Progenitor cell of endocrine pancreas (in vitro differentiated cells): ENCODE measurements around the gene MARVELD1. TPM values are rescaled to one million over a fixed set of nuclear protein-coding genes. Genes with fewer than 3 reads are reported as not detected.

Source experiments
- DNase-seq: peaks from one replicate; pipeline ENCODE4 v3.0.0; 2021; ENCODE audit warnings: low spot score; ENCODE audit not compliant: unreplicated experiment
- H3K27ac Mint-ChIP-seq: 2 replicates; pipeline ENCODE4 v1.8.0; 2021; ENCODE audit warnings: mild to moderate bottlenecking, moderate library complexity, mixed read lengths
- H3K27me3 Mint-ChIP-seq: 2 replicates; pipeline ENCODE4 v1.8.0; 2021; ENCODE audit warnings: mixed read lengths
- H3K36me3 Mint-ChIP-seq: 2 replicates; pipeline ENCODE4 v1.8.0; 2022; ENCODE audit warnings: mixed read lengths; ENCODE audit not compliant: insufficient read depth
- H3K4me1 Mint-ChIP-seq: 2 replicates; pipeline ENCODE4 v1.8.0; 2021; ENCODE audit warnings: low read depth, mixed read lengths
- H3K4me3 Mint-ChIP-seq: 2 replicates; pipeline ENCODE4 v1.8.0; 2021; ENCODE audit warnings: low read depth, mild to moderate bottlenecking, moderate library complexity, mixed read lengths
- H3K9me3 Mint-ChIP-seq: 2 replicates; pipeline ENCODE4 v1.8.0; 2021; ENCODE audit warnings: low read depth, mixed read lengths
- total RNA-seq: library from RNA; stranded (reverse); gene quantifications from 2 replicates; pipeline ENCODE4 v1.2.1, GENCODE V29; 2021
- TF ChIP-seq, protein P1 (sequence below): fragments of 200-600 bp; sonication (generic); IDR thresholded peaks from one replicate; pipeline ENCODE4 v1.5.0; 2021; ENCODE audit warnings: antibody characterized with exemption, mild to moderate bottlenecking; ENCODE audit not compliant: unreplicated experiment

MARVELD1 gene
- total RNA-seq, 1 donor from 2014 or later, result 14.3 TPM

DNA sequence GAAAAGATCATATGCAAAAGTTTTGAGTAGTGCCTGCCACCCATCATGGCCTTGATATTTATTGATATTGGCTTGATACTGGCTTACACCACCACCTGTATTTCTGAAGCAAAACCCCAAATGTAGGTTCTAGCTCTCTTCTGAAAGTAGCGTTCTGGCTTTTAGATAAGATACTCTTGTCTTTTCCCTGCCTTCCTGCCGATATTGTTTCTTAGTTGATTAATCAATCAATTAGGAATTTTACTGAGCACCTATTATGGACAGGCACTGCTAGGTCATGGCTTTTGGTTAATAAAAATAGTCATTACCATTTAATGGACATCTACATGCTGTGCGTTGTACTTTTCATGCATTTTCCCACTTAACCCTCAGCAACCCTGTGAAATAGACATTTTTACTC is 50.4 kb downstream of the MARVELD1 start:
- peaks cover 19% of the 10 kb centered on the region for H3K4me1 Mint-ChIP-seq
- H3K27ac Mint-ChIP-seq, result peak overlapping the region; percentile 89
- H3K36me3 Mint-ChIP-seq, result peaks cover 16% of the 10 kb centered on the region
- peaks cover 3% of the 10 kb centered on the region for H3K27me3 Mint-ChIP-seq
- TF ChIP-seq, protein P1, sequence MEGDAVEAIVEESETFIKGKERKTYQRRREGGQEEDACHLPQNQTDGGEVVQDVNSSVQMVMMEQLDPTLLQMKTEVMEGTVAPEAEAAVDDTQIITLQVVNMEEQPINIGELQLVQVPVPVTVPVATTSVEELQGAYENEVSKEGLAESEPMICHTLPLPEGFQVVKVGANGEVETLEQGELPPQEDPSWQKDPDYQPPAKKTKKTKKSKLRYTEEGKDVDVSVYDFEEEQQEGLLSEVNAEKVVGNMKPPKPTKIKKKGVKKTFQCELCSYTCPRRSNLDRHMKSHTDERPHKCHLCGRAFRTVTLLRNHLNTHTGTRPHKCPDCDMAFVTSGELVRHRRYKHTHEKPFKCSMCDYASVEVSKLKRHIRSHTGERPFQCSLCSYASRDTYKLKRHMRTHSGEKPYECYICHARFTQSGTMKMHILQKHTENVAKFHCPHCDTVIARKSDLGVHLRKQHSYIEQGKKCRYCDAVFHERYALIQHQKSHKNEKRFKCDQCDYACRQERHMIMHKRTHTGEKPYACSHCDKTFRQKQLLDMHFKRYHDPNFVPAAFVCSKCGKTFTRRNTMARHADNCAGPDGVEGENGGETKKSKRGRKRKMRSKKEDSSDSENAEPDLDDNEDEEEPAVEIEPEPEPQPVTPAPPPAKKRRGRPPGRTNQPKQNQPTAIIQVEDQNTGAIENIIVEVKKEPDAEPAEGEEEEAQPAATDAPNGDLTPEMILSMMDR, result no peak
- H3K9me3 Mint-ChIP-seq, result no peaks in the 10 kb centered on the region
- no peak for DNase-seq
- H3K4me3 Mint-ChIP-seq, result no peak overlapping the region

DNA sequence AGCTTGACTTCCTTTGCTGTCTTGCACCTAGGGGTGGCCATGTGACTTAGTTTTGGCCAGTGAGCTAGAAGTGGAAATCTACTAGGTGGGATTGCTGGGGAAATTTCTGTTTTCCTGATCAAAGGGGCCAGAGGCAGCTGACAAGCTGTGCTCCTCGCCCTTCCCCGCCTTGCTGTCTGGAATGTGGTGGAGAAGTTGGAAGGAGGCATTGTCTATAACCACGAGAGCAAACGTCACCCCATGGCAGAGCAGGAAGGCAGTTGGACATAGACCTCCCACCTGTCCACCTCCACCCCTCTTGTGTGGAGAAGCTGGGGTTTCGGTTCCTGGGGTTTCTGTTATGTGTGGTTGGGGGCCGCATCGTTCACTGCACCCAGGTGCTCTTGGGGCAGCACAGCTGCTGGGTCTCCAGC is 51.0 kb downstream of the MARVELD1 start:
- TF ChIP-seq, protein P1, result no peak
- DNase-seq, result no peak
- H3K27me3 Mint-ChIP-seq, result peaks cover 6% of the 10 kb centered on the region
- H3K4me1 Mint-ChIP-seq, result peaks cover 21% of the 10 kb centered on the region
- H3K27ac Mint-ChIP-seq, result peak overlapping the region; percentile 89
- no peak overlapping the region for H3K4me3 Mint-ChIP-seq
- no peaks in the 10 kb centered on the region for H3K9me3 Mint-ChIP-seq
- peaks cover 18% of the 10 kb centered on the region for H3K36me3 Mint-ChIP-seq

DNA sequence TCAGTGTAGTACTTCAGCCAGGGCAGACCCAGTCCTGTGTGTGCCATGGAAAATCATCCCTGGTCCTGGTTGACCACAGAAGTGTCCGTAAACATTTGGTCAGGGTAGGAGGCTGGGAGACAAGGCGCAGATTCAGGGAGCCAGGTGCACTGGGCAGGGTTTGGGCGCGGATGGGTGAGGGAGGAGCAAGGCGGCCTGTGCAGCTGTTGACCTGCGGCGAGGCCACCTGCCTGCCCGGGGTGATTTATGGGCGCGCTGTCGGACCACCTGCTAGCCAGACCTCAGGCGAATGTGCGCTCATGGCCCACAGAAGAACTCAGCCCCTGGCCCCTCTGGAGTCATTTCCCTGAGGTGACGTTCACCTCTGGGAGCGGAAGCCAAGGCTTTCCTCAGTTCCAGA is 51.7 kb downstream of the MARVELD1 start:
- H3K27me3 Mint-ChIP-seq, result peaks cover 9% of the 10 kb centered on the region
- H3K27ac Mint-ChIP-seq, result peak overlapping the region; percentile 89
- no peak overlapping the region for H3K4me3 Mint-ChIP-seq
- no peak for DNase-seq
- H3K4me1 Mint-ChIP-seq, result peaks cover 22% of the 10 kb centered on the region
- H3K9me3 Mint-ChIP-seq, result no peaks in the 10 kb centered on the region
- H3K36me3 Mint-ChIP-seq, result peaks cover 17% of the 10 kb centered on the region
- TF ChIP-seq, protein P1, result no peak

DNA sequence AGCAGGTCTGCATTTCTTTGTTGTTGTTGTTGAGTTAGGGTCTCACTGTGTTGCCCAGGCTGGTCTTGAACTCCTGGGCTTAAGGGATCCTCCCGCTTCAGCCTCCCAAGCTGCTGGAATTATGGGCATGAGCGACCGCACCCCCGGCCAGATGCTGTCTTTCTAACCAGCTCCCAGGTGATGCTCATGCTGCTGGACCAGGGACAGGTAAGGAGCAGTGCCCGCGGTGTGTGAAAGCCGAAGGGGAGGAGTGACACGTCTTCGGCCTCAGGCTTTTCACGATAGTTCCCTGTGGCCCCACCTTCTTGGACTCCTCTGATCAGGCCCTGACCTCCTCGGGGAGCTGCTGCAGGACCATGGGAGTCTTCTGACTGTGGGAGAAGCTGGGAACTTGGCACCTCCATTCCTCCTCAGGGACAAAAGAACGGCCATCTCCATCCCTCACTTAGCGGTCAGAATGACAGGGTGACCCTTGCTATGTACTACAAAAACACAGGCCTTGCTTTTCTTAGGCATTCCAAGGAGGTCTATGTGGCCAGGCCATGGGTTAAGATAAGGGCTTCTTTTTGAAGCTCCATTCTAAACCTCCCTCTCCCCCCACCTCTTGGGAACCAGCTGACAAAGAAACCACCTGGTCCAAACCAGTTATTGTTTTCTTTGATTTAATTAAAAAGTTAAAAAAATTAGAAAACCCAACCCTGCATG is 52.7 kb downstream of the MARVELD1 start:
- Mint-ChIP-seq H3K36me3 (peaks cover 17% of the 10 kb centered on the region), H3K9me3 (no peaks in the 10 kb centered on the region), H3K4me3 (no peak overlapping the region), H3K4me1 (peaks cover 28% of the 10 kb centered on the region), H3K27me3 (peaks cover 14% of the 10 kb centered on the region), H3K27ac (no peak overlapping the region)
- DNase-seq, result no peak
- TF ChIP-seq, protein P1, result no peak

DNA sequence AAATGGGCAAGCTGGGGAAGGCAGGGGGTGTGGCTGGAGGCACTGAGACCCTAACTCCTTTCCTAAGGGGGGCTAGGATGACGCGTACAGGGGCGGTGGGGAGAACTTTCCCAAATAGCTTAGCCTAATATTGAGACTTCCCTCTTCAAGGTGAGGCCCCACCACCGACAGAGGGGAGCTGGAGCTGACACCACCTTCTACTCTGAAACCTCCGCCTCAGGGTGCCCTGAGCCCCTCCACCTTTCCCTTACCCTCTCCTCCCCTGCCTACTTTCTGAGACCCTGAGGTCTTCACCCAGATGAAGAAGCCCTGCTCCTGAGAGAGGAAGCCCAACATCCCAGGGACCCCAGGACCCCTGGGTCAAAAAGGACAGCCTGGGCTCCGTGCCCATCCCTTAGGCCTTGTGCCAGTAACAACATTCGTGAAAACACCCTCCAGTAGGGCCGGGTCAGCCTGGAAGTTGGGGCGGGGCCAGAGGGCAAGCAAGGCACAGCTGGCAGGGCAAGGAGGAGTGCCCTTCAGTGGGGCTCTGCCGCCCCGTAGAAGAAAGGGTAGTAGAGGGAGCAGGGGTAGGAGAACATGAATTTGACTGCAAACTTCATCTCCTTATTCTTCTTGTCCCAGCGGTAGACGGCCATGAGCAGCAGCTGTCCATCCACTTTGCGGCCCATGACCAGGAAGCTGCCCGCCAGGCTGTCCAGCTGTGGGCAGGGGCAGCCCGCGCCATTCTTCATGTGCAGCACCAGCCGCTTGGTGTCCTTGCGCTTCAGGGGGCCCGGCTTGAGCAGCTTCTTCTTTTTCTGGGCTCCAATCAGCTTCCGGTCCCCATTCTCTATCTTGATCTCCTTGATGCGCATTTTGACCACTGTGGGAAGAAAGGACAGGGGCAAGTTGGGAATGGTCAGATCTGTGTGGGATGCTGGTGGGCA is 53.7 kb downstream of the MARVELD1 start:
- no peak overlapping the region for H3K4me3 Mint-ChIP-seq
- H3K9me3 Mint-ChIP-seq, result no peaks in the 10 kb centered on the region
- DNase-seq, result no peak
- TF ChIP-seq, protein P1, result no peak
- H3K27ac Mint-ChIP-seq, result no peak overlapping the region
- peaks cover 31% of the 10 kb centered on the region for H3K4me1 Mint-ChIP-seq
- H3K36me3 Mint-ChIP-seq, result peaks cover 12% of the 10 kb centered on the region
- H3K27me3 Mint-ChIP-seq, result peaks cover 16% of the 10 kb centered on the region
